Loucy (cell line): Measurements from ENCODE around the gene FAM131C.

Source experiments
- EZH2phosphoT487 ChIP-seq: fragments of 200-600 bp; IDR thresholded peaks from 2 replicates; pipeline ENCODE4 v1.6.1; 2018; ENCODE audit warnings: antibody characterized with exemption, mild to moderate bottlenecking, moderate library complexity, borderline replicate concordance
- TF ChIP-seq, protein P1 (sequence below): fragments of 200-600 bp; sonication (generic); conservative IDR thresholded peaks from 2 replicates; pipeline ENCODE4 v1.5.1; 2014; ENCODE audit warnings: mild to moderate bottlenecking, antibody characterized with exemption, low read length

DNA sequence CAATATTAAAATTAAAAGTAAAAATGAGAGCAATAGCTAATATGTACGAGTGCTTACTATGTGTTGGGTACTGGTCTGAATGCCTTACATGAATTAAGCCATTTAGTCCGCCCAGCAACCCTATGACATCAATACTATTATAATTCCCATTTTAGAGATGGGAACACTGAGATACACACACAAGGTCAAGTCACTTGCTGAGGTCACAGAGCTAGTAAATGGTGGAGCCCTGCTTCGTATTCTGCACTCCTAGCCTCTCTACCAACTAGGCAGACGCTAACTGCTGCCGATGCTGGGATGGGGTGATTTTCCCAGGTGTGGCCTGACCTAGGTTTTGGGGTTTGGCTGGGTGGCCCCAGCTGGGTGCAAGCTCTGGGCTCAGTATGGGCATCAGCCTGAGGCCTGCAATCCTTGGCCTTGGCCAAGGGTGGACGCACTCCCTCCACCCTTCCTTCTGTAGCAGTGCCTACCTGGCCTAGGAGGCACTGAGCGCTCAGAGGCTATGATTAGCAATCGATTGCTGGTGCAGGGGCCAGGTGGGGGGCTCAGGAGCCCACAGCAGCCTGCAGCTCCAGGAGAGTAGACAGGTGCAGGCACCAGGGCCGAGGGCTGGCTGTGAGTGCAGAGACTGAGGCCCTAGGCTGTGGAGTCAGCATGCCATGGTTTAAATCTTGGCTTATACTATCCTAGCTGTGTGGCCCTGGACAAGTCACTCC, 2.7 kb downstream of the FAM131C start:
- TF ChIP-seq, protein P1, sequence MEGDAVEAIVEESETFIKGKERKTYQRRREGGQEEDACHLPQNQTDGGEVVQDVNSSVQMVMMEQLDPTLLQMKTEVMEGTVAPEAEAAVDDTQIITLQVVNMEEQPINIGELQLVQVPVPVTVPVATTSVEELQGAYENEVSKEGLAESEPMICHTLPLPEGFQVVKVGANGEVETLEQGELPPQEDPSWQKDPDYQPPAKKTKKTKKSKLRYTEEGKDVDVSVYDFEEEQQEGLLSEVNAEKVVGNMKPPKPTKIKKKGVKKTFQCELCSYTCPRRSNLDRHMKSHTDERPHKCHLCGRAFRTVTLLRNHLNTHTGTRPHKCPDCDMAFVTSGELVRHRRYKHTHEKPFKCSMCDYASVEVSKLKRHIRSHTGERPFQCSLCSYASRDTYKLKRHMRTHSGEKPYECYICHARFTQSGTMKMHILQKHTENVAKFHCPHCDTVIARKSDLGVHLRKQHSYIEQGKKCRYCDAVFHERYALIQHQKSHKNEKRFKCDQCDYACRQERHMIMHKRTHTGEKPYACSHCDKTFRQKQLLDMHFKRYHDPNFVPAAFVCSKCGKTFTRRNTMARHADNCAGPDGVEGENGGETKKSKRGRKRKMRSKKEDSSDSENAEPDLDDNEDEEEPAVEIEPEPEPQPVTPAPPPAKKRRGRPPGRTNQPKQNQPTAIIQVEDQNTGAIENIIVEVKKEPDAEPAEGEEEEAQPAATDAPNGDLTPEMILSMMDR, result no peak
- no peak for TF ChIP-seq EZH2phosphoT487
